Measurements from ENCODE around the gene ARHGEF3.
"Not testable (repeated sequence)": the region's sequence is repeated elsewhere in the genome, so short reads cannot be mapped to it uniquely, and the experiment has no call there.

The ARHGEF3 gene

DNA sequence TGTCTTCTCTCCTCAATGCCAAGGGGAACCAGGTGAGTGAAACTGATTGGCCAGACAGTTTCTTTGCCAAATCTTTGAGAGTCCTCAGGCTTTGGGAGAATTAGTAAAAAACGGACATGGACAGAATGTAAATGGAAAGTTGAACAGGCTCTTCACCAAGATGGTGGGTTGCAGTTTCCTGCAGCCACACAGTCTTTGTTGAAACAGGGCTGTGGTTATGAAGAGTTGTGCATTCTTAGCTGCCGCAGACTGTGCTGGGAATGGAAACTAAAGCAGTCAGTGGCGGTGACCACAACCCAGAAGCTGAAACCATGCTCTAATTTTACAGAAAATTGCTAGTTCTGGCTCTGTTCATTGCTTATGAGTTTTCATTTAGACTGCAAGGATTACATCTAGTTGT is 76.6 kb downstream of the ARHGEF3 start:
- H3K36me3 ChIP-seq (ENCODE audit: control insufficient read depth in 2 of 2, insufficient read depth in 2 of 2, low read length in 2 of 2) = peaks cover 16 to 22% of the 10 kb centered on the region in 2 donors

GRCh38 chr3:56724676-56725075 is 77.1 kb downstream of the ARHGEF3 start:
- Histone ChIP-seq H3K36me3 (ENCODE audit: control insufficient read depth in 2 of 2, insufficient read depth in 2 of 2, low read length in 2 of 2) (peaks cover 15 to 21% of the 10 kb centered on the region in 2 donors), H3K27ac (ENCODE audit: low read length) (no peak overlapping the region), H3K9me3 (ENCODE audit: control insufficient read depth in 2 of 2, low read length in 2 of 2) (no peaks in the 10 kb centered on the region)

More for the DNA sequence above, 76.6 kb downstream of the ARHGEF3 start:
- Histone ChIP-seq H3K27ac (ENCODE audit: low read length) (no peak overlapping the region), H3K4me3 (ENCODE audit: low read length in 2 of 2) (no peak overlapping the region), H3K27me3 (ENCODE audit: control insufficient read depth in 1 of 2, insufficient read depth in 2 of 2, low read length in 2 of 2) (no peaks in the 10 kb centered on the region), H3K4me1 (ENCODE audit: control insufficient read depth, insufficient read depth, low read length) (no peaks in the 10 kb centered on the region), H3K9ac (ENCODE audit: low read length in 2 of 2) (no peak overlapping the region), H3K9me3 (ENCODE audit: control insufficient read depth in 2 of 2, low read length in 2 of 2) (no peaks in the 10 kb centered on the region)

GRCh38 chr3:56720849-56721248 is 80.9 kb downstream of the ARHGEF3 start:
- Histone ChIP-seq H3K27me3 (ENCODE audit: control insufficient read depth in 1 of 2, insufficient read depth in 2 of 2, low read length in 2 of 2) (no peaks in the 10 kb centered on the region), H3K27ac (ENCODE audit: low read length) (no peak overlapping the region), H3K4me3 (ENCODE audit: low read length in 2 of 2) (no peak overlapping the region), H3K36me3 (ENCODE audit: control insufficient read depth in 2 of 2, insufficient read depth in 2 of 2, low read length in 2 of 2) (no peaks in the 10 kb centered on the region), H3K4me1 (ENCODE audit: control insufficient read depth, insufficient read depth, low read length) (no peaks in the 10 kb centered on the region), H3K9ac (ENCODE audit: low read length in 2 of 2) (no peak overlapping the region), H3K9me3 (ENCODE audit: control insufficient read depth in 2 of 2, low read length in 2 of 2) (no peaks in the 10 kb centered on the region)

More at GRCh38 chr3:56724676-56725075, 77.1 kb downstream of the ARHGEF3 start:
- H3K4me3 ChIP-seq (ENCODE audit: low read length in 2 of 2) = no peak overlapping the region
- H3K27me3 ChIP-seq (ENCODE audit: control insufficient read depth in 1 of 2, insufficient read depth in 2 of 2, low read length in 2 of 2) = no peaks in the 10 kb centered on the region
- H3K9ac ChIP-seq (ENCODE audit: low read length in 2 of 2) = no peak overlapping the region
- H3K4me1 ChIP-seq (ENCODE audit: control insufficient read depth, insufficient read depth, low read length) = no peaks in the 10 kb centered on the region

DNA sequence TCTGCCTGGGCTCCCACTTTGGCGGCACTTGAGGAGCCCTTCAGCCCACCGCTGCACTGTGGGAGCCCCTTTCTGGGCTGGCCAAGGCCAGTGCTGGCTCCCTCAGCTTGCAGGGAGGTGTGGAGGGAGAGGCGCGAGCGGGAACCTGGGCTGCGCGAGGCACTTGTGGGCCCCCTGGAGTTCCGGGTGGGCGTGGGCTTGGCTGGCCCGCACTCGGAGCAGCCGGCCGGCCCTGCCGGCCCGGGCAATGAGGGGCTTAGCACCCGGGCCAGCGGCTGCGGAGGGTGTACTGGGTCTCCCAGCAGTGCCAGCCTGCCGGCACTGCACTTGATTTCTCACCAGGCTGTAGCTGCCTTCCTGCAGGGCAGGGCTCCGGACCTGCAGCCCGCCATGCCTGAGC is 82.9 kb downstream of the ARHGEF3 start:
- H3K27me3 ChIP-seq (ENCODE audit: control insufficient read depth in 1 of 2, insufficient read depth in 2 of 2, low read length in 2 of 2); H3K36me3 ChIP-seq (ENCODE audit: control insufficient read depth in 2 of 2, insufficient read depth in 2 of 2, low read length in 2 of 2); H3K4me3 ChIP-seq (ENCODE audit: low read length in 2 of 2); H3K9me3 ChIP-seq (ENCODE audit: control insufficient read depth in 2 of 2, low read length in 2 of 2); H3K4me1 ChIP-seq (ENCODE audit: control insufficient read depth, insufficient read depth, low read length); H3K27ac ChIP-seq (ENCODE audit: low read length); H3K9ac ChIP-seq (ENCODE audit: low read length in 2 of 2): not testable (repeated sequence)

DNA sequence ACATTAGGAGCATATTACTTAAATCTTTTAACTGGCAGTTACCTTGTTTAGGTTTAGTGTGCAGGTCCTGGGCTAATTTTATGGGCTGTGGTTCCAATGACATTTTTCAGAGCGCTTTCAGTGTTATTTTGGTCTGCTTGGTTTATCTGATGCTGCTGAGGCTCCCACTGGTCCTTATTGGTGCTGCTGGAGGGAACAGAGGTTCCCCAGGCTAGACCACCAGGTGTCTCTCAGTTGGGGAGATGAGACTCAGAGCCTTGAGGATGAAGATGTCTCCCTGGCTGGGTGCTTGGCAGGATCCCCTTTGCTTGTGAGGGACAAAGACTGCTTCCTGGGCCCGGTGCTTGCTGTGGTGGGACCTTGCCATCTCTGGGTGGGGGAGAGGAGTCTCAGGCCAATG is 90.4 kb downstream of the ARHGEF3 start:
- H3K4me3 ChIP-seq (ENCODE audit: low read length in 2 of 2) = no peak overlapping the region
- no peaks in the 10 kb centered on the region for H3K9me3 ChIP-seq (ENCODE audit: control insufficient read depth in 2 of 2, low read length in 2 of 2)
- no peaks in the 10 kb centered on the region for H3K27me3 ChIP-seq (ENCODE audit: control insufficient read depth in 1 of 2, insufficient read depth in 2 of 2, low read length in 2 of 2)
- H3K27ac ChIP-seq (ENCODE audit: low read length) = no peak overlapping the region
- no peaks in the 10 kb centered on the region for H3K4me1 ChIP-seq (ENCODE audit: control insufficient read depth, insufficient read depth, low read length)
- no peaks in the 10 kb centered on the region for H3K36me3 ChIP-seq (ENCODE audit: control insufficient read depth in 2 of 2, insufficient read depth in 2 of 2, low read length in 2 of 2)
- H3K9ac ChIP-seq (ENCODE audit: low read length in 2 of 2) = no peak overlapping the region

GRCh38 chr3:56707412-56707811 is 94.3 kb downstream of the ARHGEF3 start:
- H3K9ac ChIP-seq (ENCODE audit: low read length in 2 of 2); H3K4me3 ChIP-seq (ENCODE audit: low read length in 2 of 2); H3K9me3 ChIP-seq (ENCODE audit: control insufficient read depth in 2 of 2, low read length in 2 of 2); H3K4me1 ChIP-seq (ENCODE audit: control insufficient read depth, insufficient read depth, low read length); H3K27ac ChIP-seq (ENCODE audit: low read length); H3K36me3 ChIP-seq (ENCODE audit: control insufficient read depth in 2 of 2, insufficient read depth in 2 of 2, low read length in 2 of 2); H3K27me3 ChIP-seq (ENCODE audit: control insufficient read depth in 1 of 2, insufficient read depth in 2 of 2, low read length in 2 of 2): not testable (repeated sequence)

DNA sequence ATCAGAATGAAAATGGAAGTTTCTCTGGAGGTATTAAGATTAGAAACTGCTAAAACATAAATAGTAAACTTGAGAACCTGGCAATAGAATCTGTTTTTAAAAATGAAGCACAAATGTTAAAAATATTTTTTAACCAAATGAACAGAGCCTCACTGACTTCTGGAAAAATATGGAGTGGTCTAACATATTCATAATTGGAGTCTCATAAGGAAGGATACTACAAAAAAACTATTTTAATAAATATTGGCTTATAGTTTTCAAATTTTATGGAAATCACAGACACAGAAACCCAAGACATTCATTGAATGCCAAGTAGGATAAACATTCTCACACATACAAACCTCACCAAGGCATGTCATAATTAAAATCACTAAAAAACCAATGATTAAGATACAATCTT is 95.1 kb downstream of the ARHGEF3 start:
- H3K4me1 ChIP-seq (ENCODE audit: control insufficient read depth, insufficient read depth, low read length) = no peaks in the 10 kb centered on the region
- H3K27ac ChIP-seq (ENCODE audit: low read length) = no peak overlapping the region
- H3K9ac ChIP-seq (ENCODE audit: low read length in 2 of 2) = no peak overlapping the region
- H3K27me3 ChIP-seq (ENCODE audit: control insufficient read depth in 1 of 2, insufficient read depth in 2 of 2, low read length in 2 of 2) = no peaks in the 10 kb centered on the region
- no peaks in the 10 kb centered on the region for H3K9me3 ChIP-seq (ENCODE audit: control insufficient read depth in 2 of 2, low read length in 2 of 2)
- no peak overlapping the region for H3K4me3 ChIP-seq (ENCODE audit: low read length in 2 of 2)
- no peaks in the 10 kb centered on the region for H3K36me3 ChIP-seq (ENCODE audit: control insufficient read depth in 2 of 2, insufficient read depth in 2 of 2, low read length in 2 of 2)

- Histone ChIP-seq H3K4me1 (ENCODE audit: control insufficient read depth, insufficient read depth, low read length) (no peaks in the 10 kb centered on the region), H3K27me3 (ENCODE audit: control insufficient read depth in 1 of 2, insufficient read depth in 2 of 2, low read length in 2 of 2) (no peaks in the 10 kb centered on the region), H3K36me3 (ENCODE audit: control insufficient read depth in 2 of 2, insufficient read depth in 2 of 2, low read length in 2 of 2) (no peaks in the 10 kb centered on the region), H3K9me3 (ENCODE audit: control insufficient read depth in 2 of 2, low read length in 2 of 2) (no peaks in the 10 kb centered on the region), H3K9ac (ENCODE audit: low read length in 2 of 2) (no peak overlapping the region), H3K4me3 (ENCODE audit: low read length in 2 of 2) (no peak overlapping the region), H3K27ac (ENCODE audit: low read length) (no peak overlapping the region)
Observed at GRCh38 chr3:56704706-56705105, 97.0 kb downstream of the ARHGEF3 start.

DNA sequence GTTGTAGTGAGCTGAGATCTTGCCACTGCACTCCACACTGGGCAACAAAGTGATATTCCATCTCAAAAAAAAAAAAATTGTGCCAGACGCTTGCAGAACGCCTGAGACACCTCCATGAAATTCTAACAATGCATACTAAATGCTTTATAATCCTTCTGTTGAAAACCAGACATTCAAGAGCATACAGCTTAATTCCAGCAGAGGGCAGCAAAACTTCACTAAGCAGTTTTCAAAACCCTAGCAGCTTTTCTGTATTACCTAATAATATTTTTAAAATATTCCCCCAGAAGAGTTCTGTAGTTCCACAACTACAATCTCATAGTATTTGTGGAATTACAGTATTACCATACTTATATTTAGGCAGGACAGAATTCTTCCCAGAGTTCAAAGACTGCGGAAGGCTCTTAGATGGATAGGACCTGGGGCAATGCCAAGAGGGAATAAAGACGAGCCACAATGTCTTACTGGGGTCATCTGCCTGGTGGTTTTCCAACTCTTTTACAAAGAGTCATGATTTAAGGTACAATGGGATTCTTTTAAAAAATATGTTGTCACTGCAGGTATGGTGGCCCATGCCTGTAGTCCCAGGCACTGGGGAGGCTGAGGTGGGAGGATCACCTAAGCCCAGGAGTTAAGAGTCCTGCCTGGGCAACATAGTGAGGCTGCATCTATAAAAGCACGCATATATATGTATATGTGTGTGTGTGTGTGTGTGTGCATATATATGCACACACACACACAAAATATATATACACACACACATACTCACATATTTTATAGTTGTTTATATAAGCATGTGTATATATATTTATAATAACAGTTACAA is 99.0 kb downstream of the ARHGEF3 start:
- Histone ChIP-seq H3K36me3 (ENCODE audit: control insufficient read depth in 2 of 2, insufficient read depth in 2 of 2, low read length in 2 of 2) (no peaks in the 10 kb centered on the region), H3K27ac (ENCODE audit: low read length) (no peak overlapping the region), H3K27me3 (ENCODE audit: control insufficient read depth in 1 of 2, insufficient read depth in 2 of 2, low read length in 2 of 2) (no peaks in the 10 kb centered on the region), H3K4me3 (ENCODE audit: low read length in 2 of 2) (no peak overlapping the region), H3K9me3 (ENCODE audit: control insufficient read depth in 2 of 2, low read length in 2 of 2) (no peaks in the 10 kb centered on the region), H3K4me1 (ENCODE audit: control insufficient read depth, insufficient read depth, low read length) (no peaks in the 10 kb centered on the region), H3K9ac (ENCODE audit: low read length in 2 of 2) (no peak overlapping the region)

- H3K36me3 ChIP-seq (ENCODE audit: control insufficient read depth in 2 of 2, insufficient read depth in 2 of 2, low read length in 2 of 2) = no peaks in the 10 kb centered on the region
- H3K27ac ChIP-seq (ENCODE audit: low read length) = no peak overlapping the region
- no peaks in the 10 kb centered on the region for H3K9me3 ChIP-seq (ENCODE audit: control insufficient read depth in 2 of 2, low read length in 2 of 2)
- no peaks in the 10 kb centered on the region for H3K27me3 ChIP-seq (ENCODE audit: control insufficient read depth in 1 of 2, insufficient read depth in 2 of 2, low read length in 2 of 2)
- H3K9ac ChIP-seq (ENCODE audit: low read length in 2 of 2) = no peak overlapping the region
- H3K4me1 ChIP-seq (ENCODE audit: control insufficient read depth, insufficient read depth, low read length) = no peaks in the 10 kb centered on the region
- no peak overlapping the region for H3K4me3 ChIP-seq (ENCODE audit: low read length in 2 of 2)
Observed at GRCh38 chr3:56700151-56700550, 101.6 kb downstream of the ARHGEF3 start.

GRCh38 chr3:56694867-56695683 is 106.7 kb downstream of the ARHGEF3 start:
- Histone ChIP-seq H3K9me3 (ENCODE audit: control insufficient read depth in 2 of 2, low read length in 2 of 2) (no peaks in the 10 kb centered on the region), H3K9ac (ENCODE audit: low read length in 2 of 2) (no peak overlapping the region), H3K27ac (ENCODE audit: low read length) (no peak overlapping the region), H3K4me1 (ENCODE audit: control insufficient read depth, insufficient read depth, low read length) (no peaks in the 10 kb centered on the region), H3K36me3 (ENCODE audit: control insufficient read depth in 2 of 2, insufficient read depth in 2 of 2, low read length in 2 of 2) (no peaks in the 10 kb centered on the region), H3K4me3 (ENCODE audit: low read length in 2 of 2) (no peak overlapping the region), H3K27me3 (ENCODE audit: control insufficient read depth in 1 of 2, insufficient read depth in 2 of 2, low read length in 2 of 2) (no peaks in the 10 kb centered on the region)
